SH-SY5Y (cell line): ENCODE results near the gene SEPTIN8.

Source experiments
- GATA2 ChIP-seq: IDR thresholded peaks from 2 replicates; pipeline ENCODE4 v1.6.1; 2011; ENCODE audit warnings: mild to moderate bottlenecking, low read depth, low read length
- GATA3 ChIP-seq: IDR thresholded peaks from 2 replicates; pipeline ENCODE4 v1.6.1; 2011; ENCODE audit warnings: low read depth, mild to moderate bottlenecking, low read length, moderate library complexity

Gene SEPTIN8

GRCh38 chr5:132777209-132778069, at the start of gene SEPTIN8:
TSS of gene SEPTIN8 (minus strand) at chr5:132777239. CDS start at chr5:132777137, 102 bp downstream.
- TF ChIP-seq GATA3 (no peak), GATA2 (no peak)

- TF ChIP-seq GATA3: no peak
- no peak for TF ChIP-seq GATA2
Measured at GRCh38 chr5:132826424-132827082, 49.5 kb upstream of the SEPTIN8 start.

- no peak for TF ChIP-seq GATA2
Measured at GRCh38 chr5:132825834-132826391, 48.9 kb upstream of the SEPTIN8 start.

GRCh38 chr5:132825033-132825833, 48.2 kb upstream of the SEPTIN8 start:
- TF ChIP-seq GATA3: no peak
- no peak for TF ChIP-seq GATA2

- TF ChIP-seq GATA2: no peak
- TF ChIP-seq GATA3: no peak
Measured at GRCh38 chr5:132824426-132824825, 47.4 kb upstream of the SEPTIN8 start.

- TF ChIP-seq GATA3 (no peak), GATA2 (no peak)
Measured at GRCh38 chr5:132823481-132824050, 46.5 kb upstream of the SEPTIN8 start.

GRCh38 chr5:132822650-132823480, 45.8 kb upstream of the SEPTIN8 start:
- TF ChIP-seq GATA2 (no peak), GATA3 (no peak)

GRCh38 chr5:132821791-132822190, 44.8 kb upstream of the SEPTIN8 start:
- TF ChIP-seq GATA2 (no peak), GATA3 (no peak)

- TF ChIP-seq GATA3: no peak
- no peak for TF ChIP-seq GATA2
Measured at GRCh38 chr5:132821350-132821749, 44.3 kb upstream of the SEPTIN8 start.

GRCh38 chr5:132820162-132820754, 43.2 kb upstream of the SEPTIN8 start:
- no peak for TF ChIP-seq GATA2
- no peak for TF ChIP-seq GATA3

GRCh38 chr5:132819468-132819867, 42.4 kb upstream of the SEPTIN8 start:
- TF ChIP-seq GATA3: no peak
- no peak for TF ChIP-seq GATA2

GRCh38 chr5:132817011-132817410, 40.0 kb upstream of the SEPTIN8 start:
- TF ChIP-seq GATA3 (no peak), GATA2 (no peak)
